Smooth muscle cell (in vitro differentiated cells): ENCODE results near the gene ALX4. TPM values are rescaled to one million over a fixed set of nuclear protein-coding genes. Genes with fewer than 3 reads are reported as not detected.

Experiments used
- DNase-seq: peaks from one replicate; lab custom pipeline; 2025; ENCODE audit not compliant: unreplicated experiment; lab: John Stamatoyannopoulos, UW
- H2AFZ ChIP-seq: fragments of 200-600 bp; sonication (generic); 2 replicates; pipeline ENCODE4 v1.6.0; 2016; ENCODE audit warnings: antibody characterized with exemption, low read depth, mild to moderate bottlenecking
- H3F3A ChIP-seq: fragments of 200-600 bp; sonication (generic); 2 replicates; pipeline ENCODE4 v1.6.0; 2017; ENCODE audit warnings: antibody characterized with exemption, low read depth
- H3K27ac ChIP-seq: fragments of 200-600 bp; sonication (generic); 2 replicates; pipeline ENCODE4 v1.5.1; 2016; ENCODE audit warnings: low read depth, mild to moderate bottlenecking
- H3K27me3 ChIP-seq: fragments of 200-600 bp; sonication (generic); 2 replicates; pipeline ENCODE4 v1.6.1; 2016; ENCODE audit warnings: low read depth, mild to moderate bottlenecking
- H3K36me3 ChIP-seq: fragments of 200-600 bp; sonication (generic); 2 replicates; pipeline ENCODE4 v1.5.1; 2016; ENCODE audit warnings: low read depth
- H3K4me1 ChIP-seq: fragments of 200-600 bp; sonication (generic); 2 replicates; pipeline ENCODE4 v1.5.1; 2016; ENCODE audit warnings: low read depth
- H3K4me2 ChIP-seq: fragments of 200-600 bp; sonication (generic); 2 replicates; pipeline ENCODE4 v1.6.0; 2016; ENCODE audit warnings: mild to moderate bottlenecking
- H3K4me3 ChIP-seq: fragments of 200-600 bp; sonication (generic); 2 replicates; pipeline ENCODE4 v1.5.1; 2016; ENCODE audit warnings: mild to moderate bottlenecking
- H3K79me2 ChIP-seq: fragments of 200-600 bp; sonication (generic); 2 replicates; pipeline ENCODE4 v1.6.0; 2016; ENCODE audit warnings: low read depth, mild to moderate bottlenecking
- H3K9ac ChIP-seq: fragments of 200-600 bp; sonication (generic); 2 replicates; pipeline ENCODE4 v1.6.0; 2016; ENCODE audit warnings: low read depth
- H3K9me3 ChIP-seq: fragments of 200-600 bp; sonication (generic); replicated peaks from 2 replicates; pipeline ENCODE4 v1.5.1; 2016; ENCODE audit warnings: low read depth
- H4K20me1 ChIP-seq: fragments of 200-600 bp; sonication (generic); 2 replicates; pipeline ENCODE4 v1.6.0; 2016; ENCODE audit warnings: low read depth
- CTCF ChIP-seq: fragments of 200-600 bp; sonication (generic); IDR thresholded peaks from 2 replicates; pipeline ENCODE4 v1.5.1; 2017; ENCODE audit warnings: borderline replicate concordance, mild to moderate bottlenecking, antibody characterized with exemption; ENCODE audit not compliant: insufficient read depth, poor library complexity, severe bottlenecking
- WGBS: methylation state at CpG from one replicate; pipeline ENCODE4 v1.1.7; 2016; ENCODE audit warnings: low lambda C conversion rate; 5-methylcytosine and 5-hydroxymethylcytosine counted together
- polyA plus RNA-seq: library from polyadenylated mRNA; unstranded; fragments of >200 nt; fragmentation: Nextera tagmentation; extraction: Ambion mirVana; gene quantifications from 2 replicates; pipeline ENCODE4 v1.2.1, GENCODE V29; 2016
- total RNA-seq: library from RNA; depleted of rRNA; stranded (reverse); fragments of >200 nt; gene quantifications from 2 replicates; pipeline ENCODE4 v1.2.3, GENCODE V29; 2014

ALX4 gene
- total and polyA plus RNA-seq, 2 experiments from 2014 or later = not detected

DNA sequence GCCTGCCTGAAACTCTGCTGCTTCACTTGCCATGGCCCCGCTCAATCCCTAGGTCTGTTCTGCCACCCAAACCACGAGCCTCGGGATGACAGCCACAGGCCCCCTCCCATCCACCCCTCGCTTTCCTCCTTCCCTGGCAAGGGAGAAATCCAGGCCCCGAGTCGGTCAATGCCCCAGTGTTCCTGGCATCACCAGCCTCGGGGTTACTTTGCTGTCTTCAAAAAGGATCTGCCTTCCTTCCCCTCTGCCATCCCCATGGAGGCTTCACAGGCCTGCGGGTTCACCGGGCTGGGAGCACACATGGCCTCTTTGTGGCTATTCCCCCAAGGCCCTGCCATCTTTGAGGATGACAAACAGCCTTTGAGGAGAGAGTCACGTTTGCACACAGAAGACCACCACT, 38.8 kb upstream of the ALX4 start:
- no peaks in the 10 kb centered on the region for H3K36me3 ChIP-seq
- no peaks in the 10 kb centered on the region for H4K20me1 ChIP-seq
- no peaks in the 10 kb centered on the region for H3K79me2 ChIP-seq
- 91% methylated on average over 10 of the region's 10 CpGs for WGBS
- no peak overlapping the region for H3K4me2 ChIP-seq
- H3K9me3 ChIP-seq = no peaks in the 10 kb centered on the region
- no peak overlapping the region for H2AFZ ChIP-seq
- H3K4me1 ChIP-seq = no peaks in the 10 kb centered on the region
- no peak overlapping the region for H3K27ac ChIP-seq
- H3F3A ChIP-seq = no peaks in the 10 kb centered on the region
- H3K4me3 ChIP-seq = no peak overlapping the region
- DNase-seq = no peak
- peaks cover 42% of the 10 kb centered on the region for H3K27me3 ChIP-seq
- H3K9ac ChIP-seq = no peak overlapping the region
- TF ChIP-seq CTCF = no peak

DNA sequence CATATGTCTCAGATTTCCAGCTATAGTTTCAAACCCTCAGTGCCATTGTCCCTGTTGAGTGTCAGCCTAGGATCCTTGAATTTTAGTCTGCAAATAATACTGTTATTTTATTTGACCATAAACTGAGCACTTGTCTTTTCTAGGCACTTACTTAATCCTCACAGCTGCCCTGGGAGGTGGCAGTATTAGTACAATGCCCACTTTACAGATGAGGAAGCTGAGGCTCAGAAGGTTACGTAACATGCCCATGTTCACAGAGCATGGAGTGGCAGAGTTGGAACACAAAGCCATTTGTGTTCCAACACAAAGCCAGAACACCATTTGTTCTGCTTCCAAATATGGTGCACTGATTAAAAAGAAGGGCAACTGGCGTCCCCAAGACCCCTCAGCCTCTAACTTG, 38.2 kb upstream of the ALX4 start:
- no peaks in the 10 kb centered on the region for H3K4me1 ChIP-seq
- H3F3A ChIP-seq = no peaks in the 10 kb centered on the region
- H3K36me3 ChIP-seq = no peaks in the 10 kb centered on the region
- H3K9ac ChIP-seq = no peak overlapping the region
- no peaks in the 10 kb centered on the region for H4K20me1 ChIP-seq
- no peak overlapping the region for H2AFZ ChIP-seq
- no peak for DNase-seq
- H3K79me2 ChIP-seq = no peaks in the 10 kb centered on the region
- no peaks in the 10 kb centered on the region for H3K9me3 ChIP-seq
- 66% methylated on average over 2 of the region's 2 CpGs for WGBS
- no peak for TF ChIP-seq CTCF
- H3K4me2 ChIP-seq = no peak overlapping the region
- peaks cover 46% of the 10 kb centered on the region for H3K27me3 ChIP-seq
- H3K4me3 ChIP-seq = no peak overlapping the region
- no peak overlapping the region for H3K27ac ChIP-seq

DNA sequence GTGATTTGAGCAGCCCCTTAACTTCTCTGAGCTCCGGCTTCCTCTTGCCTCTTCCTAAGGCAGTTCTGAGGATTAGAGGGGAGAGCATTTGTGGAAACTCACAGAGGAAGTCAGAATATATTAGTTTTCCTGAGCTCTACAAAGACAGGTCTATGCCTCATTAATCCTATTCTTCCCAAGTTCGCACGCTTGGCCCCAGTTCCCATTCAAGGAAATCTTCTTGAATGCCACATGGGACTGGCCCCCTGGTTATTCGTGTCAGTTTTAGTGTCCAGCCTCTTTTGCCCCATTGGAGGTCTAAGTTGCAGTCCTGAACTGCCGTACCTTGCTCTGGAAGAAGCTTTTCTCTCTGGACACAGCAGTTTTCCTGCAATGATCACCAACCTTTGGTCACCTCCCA, 37.6 kb upstream of the ALX4 start:
- no peak overlapping the region for H3K27ac ChIP-seq
- H3K27me3 ChIP-seq = peaks cover 46% of the 10 kb centered on the region
- WGBS = 91% methylated on average over 5 of the region's 5 CpGs
- no peaks in the 10 kb centered on the region for H4K20me1 ChIP-seq
- no peak for TF ChIP-seq CTCF
- no peak for DNase-seq
- no peaks in the 10 kb centered on the region for H3K9me3 ChIP-seq
- H3K4me2 ChIP-seq = no peak overlapping the region
- H3K79me2 ChIP-seq = no peaks in the 10 kb centered on the region
- no peaks in the 10 kb centered on the region for H3F3A ChIP-seq
- no peaks in the 10 kb centered on the region for H3K4me1 ChIP-seq
- no peak overlapping the region for H3K9ac ChIP-seq
- H3K36me3 ChIP-seq = no peaks in the 10 kb centered on the region
- no peak overlapping the region for H2AFZ ChIP-seq
- H3K4me3 ChIP-seq = no peak overlapping the region

GRCh38 chr11:44346983-44347382, 37.0 kb upstream of the ALX4 start:
- Histone ChIP-seq H2AFZ (no peak overlapping the region), H3K79me2 (no peaks in the 10 kb centered on the region), H3K9me3 (no peaks in the 10 kb centered on the region), H3F3A (no peaks in the 10 kb centered on the region), H3K4me1 (no peaks in the 10 kb centered on the region), H3K9ac (no peak overlapping the region), H3K4me3 (no peak overlapping the region), H3K27ac (no peak overlapping the region), H4K20me1 (no peaks in the 10 kb centered on the region), H3K36me3 (no peaks in the 10 kb centered on the region), H3K4me2 (no peak overlapping the region), H3K27me3 (peaks cover 46% of the 10 kb centered on the region)
- DNase-seq = no peak
- WGBS = 94% methylated on average over 6 of the region's 6 CpGs
- TF ChIP-seq CTCF = no peak
